Breast epithelium (tissue), 3 donors: ENCODE data around the gene SDK2.

Experiments used
- CTCF ChIP-seq, 3 donors: fragments of 450-650 bp; IDR thresholded peaks; one replicate each; pipeline ENCODE4 v1.5.1; 2016 to 2017; ENCODE audit warnings: antibody characterized with exemption in 3 of 3, mild to moderate bottlenecking in 3 of 3, moderate library complexity in 3 of 3
- POLR2A ChIP-seq: fragments of 450-650 bp; IDR thresholded peaks from one replicate; pipeline ENCODE4 v1.6.1; 2016; ENCODE audit warnings: antibody characterized with exemption, mild to moderate bottlenecking, moderate library complexity

DNA sequence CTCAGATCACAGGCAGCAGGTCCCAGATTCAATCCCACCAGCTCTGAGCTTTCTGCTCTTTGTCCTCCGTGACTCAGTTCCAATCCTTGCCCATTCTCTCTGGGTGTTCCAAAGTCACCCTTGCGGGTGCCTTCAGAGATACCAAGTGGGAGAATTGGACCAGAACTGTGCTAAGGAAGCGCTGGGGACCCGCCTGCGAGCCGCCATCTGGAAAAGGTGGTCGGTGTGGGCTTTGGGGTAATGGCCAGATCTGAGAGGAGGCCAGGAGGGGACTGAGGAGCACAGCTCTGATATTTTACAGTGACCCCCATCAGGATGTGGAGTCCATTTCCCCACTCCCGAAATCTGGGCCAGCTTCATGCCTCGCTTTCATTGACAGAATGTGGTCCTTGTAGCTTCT, 152.6 kb downstream of the SDK2 start:
- TF ChIP-seq POLR2A: no peak
- no peak for TF ChIP-seq CTCF (IDR thresholded peaks at IDR 0.05)
